WTC11 (cell line): Measurements from ENCODE around the gene TCF12.

Source experiments
- RELA ChIP-seq: sonication (generic); formaldehyde crosslinking; IDR thresholded peaks from 2 replicates; pipeline ENCODE4 v1.8.1; 2022; ENCODE audit warnings: missing genetic modification reagents, mild to moderate bottlenecking, borderline replicate concordance
- TP53 ChIP-seq: sonication (generic); formaldehyde crosslinking; IDR thresholded peaks from 2 replicates; pipeline ENCODE4 v1.8.1; 2023; ENCODE audit warnings: mild to moderate bottlenecking, missing genetic modification reagents
- TF ChIP-seq, protein P1 (sequence below): fragments of 200-600 bp; IDR thresholded peaks from 2 replicates; pipeline ENCODE4 v1.8.0; 2022; ENCODE audit warnings: antibody characterized with exemption
- TF ChIP-seq, protein P2 (sequence below): sonication (generic); formaldehyde crosslinking; IDR thresholded peaks from 2 replicates; pipeline ENCODE4 v1.8.1; 2022; ENCODE audit warnings: low read depth, missing genetic modification reagents, borderline replicate concordance
- TF ChIP-seq, protein P3 (sequence below): sonication (generic); formaldehyde crosslinking; IDR thresholded peaks from 2 replicates; pipeline ENCODE4 v1.8.1; 2023; ENCODE audit warnings: mild to moderate bottlenecking, missing genetic modification reagents
- TF ChIP-seq, protein P4 (sequence below): sonication (generic); formaldehyde crosslinking; IDR thresholded peaks from 2 replicates; pipeline ENCODE4 v1.8.1; 2022; ENCODE audit warnings: mild to moderate bottlenecking, missing genetic modification reagents, moderate library complexity, borderline replicate concordance
- TF ChIP-seq, protein P5 (sequence below): sonication (generic); formaldehyde crosslinking; conservative IDR thresholded peaks from 2 replicates; pipeline ENCODE4 v1.8.1; 2023; ENCODE audit warnings: mild to moderate bottlenecking, low read depth, missing genetic modification reagents, moderate library complexity
- TF ChIP-seq, protein P6 (sequence below): sonication (generic); formaldehyde crosslinking; IDR thresholded peaks from 2 replicates; pipeline ENCODE4 v1.8.1; 2022; ENCODE audit warnings: mild to moderate bottlenecking, moderate library complexity, missing genetic modification reagents

DNA sequence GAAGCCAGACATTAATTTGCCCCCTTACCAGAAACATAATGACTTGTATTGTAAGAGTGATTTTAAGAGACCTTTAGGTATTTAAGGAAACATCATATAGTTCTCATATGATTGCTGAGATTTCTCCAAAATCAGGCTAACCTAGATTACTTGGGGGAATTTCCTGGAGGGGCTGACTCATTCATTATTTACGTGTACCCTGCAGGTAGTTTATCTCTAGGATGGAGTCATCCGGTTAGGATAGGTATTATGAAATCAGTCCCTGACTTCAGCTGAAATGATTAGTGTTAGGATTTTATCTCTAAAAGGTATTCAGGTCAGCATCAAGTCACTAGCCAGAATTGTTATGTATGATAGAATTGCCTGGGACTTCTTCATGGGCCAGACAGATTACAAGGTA is 97.5 kb downstream of the TCF12 start:
- TF ChIP-seq TP53 (CRISPR knock-in tag) (no peak), RELA (CRISPR knock-in tag) (no peak)
- TF ChIP-seq, protein P1, sequence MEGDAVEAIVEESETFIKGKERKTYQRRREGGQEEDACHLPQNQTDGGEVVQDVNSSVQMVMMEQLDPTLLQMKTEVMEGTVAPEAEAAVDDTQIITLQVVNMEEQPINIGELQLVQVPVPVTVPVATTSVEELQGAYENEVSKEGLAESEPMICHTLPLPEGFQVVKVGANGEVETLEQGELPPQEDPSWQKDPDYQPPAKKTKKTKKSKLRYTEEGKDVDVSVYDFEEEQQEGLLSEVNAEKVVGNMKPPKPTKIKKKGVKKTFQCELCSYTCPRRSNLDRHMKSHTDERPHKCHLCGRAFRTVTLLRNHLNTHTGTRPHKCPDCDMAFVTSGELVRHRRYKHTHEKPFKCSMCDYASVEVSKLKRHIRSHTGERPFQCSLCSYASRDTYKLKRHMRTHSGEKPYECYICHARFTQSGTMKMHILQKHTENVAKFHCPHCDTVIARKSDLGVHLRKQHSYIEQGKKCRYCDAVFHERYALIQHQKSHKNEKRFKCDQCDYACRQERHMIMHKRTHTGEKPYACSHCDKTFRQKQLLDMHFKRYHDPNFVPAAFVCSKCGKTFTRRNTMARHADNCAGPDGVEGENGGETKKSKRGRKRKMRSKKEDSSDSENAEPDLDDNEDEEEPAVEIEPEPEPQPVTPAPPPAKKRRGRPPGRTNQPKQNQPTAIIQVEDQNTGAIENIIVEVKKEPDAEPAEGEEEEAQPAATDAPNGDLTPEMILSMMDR = no peak
- TF ChIP-seq, protein P2, sequence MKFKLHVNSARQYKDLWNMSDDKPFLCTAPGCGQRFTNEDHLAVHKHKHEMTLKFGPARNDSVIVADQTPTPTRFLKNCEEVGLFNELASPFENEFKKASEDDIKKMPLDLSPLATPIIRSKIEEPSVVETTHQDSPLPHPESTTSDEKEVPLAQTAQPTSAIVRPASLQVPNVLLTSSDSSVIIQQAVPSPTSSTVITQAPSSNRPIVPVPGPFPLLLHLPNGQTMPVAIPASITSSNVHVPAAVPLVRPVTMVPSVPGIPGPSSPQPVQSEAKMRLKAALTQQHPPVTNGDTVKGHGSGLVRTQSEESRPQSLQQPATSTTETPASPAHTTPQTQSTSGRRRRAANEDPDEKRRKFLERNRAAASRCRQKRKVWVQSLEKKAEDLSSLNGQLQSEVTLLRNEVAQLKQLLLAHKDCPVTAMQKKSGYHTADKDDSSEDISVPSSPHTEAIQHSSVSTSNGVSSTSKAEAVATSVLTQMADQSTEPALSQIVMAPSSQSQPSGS (CRISPR knock-in tag) = no peak
- TF ChIP-seq, protein P3, sequence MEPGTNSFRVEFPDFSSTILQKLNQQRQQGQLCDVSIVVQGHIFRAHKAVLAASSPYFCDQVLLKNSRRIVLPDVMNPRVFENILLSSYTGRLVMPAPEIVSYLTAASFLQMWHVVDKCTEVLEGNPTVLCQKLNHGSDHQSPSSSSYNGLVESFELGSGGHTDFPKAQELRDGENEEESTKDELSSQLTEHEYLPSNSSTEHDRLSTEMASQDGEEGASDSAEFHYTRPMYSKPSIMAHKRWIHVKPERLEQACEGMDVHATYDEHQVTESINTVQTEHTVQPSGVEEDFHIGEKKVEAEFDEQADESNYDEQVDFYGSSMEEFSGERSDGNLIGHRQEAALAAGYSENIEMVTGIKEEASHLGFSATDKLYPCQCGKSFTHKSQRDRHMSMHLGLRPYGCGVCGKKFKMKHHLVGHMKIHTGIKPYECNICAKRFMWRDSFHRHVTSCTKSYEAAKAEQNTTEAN = no peak
- TF ChIP-seq, protein P4, sequence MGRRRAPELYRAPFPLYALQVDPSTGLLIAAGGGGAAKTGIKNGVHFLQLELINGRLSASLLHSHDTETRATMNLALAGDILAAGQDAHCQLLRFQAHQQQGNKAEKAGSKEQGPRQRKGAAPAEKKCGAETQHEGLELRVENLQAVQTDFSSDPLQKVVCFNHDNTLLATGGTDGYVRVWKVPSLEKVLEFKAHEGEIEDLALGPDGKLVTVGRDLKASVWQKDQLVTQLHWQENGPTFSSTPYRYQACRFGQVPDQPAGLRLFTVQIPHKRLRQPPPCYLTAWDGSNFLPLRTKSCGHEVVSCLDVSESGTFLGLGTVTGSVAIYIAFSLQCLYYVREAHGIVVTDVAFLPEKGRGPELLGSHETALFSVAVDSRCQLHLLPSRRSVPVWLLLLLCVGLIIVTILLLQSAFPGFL (CRISPR knock-in tag) = no peak
- TF ChIP-seq, protein P5, sequence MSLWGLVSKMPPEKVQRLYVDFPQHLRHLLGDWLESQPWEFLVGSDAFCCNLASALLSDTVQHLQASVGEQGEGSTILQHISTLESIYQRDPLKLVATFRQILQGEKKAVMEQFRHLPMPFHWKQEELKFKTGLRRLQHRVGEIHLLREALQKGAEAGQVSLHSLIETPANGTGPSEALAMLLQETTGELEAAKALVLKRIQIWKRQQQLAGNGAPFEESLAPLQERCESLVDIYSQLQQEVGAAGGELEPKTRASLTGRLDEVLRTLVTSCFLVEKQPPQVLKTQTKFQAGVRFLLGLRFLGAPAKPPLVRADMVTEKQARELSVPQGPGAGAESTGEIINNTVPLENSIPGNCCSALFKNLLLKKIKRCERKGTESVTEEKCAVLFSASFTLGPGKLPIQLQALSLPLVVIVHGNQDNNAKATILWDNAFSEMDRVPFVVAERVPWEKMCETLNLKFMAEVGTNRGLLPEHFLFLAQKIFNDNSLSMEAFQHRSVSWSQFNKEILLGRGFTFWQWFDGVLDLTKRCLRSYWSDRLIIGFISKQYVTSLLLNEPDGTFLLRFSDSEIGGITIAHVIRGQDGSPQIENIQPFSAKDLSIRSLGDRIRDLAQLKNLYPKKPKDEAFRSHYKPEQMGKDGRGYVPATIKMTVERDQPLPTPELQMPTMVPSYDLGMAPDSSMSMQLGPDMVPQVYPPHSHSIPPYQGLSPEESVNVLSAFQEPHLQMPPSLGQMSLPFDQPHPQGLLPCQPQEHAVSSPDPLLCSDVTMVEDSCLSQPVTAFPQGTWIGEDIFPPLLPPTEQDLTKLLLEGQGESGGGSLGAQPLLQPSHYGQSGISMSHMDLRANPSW = no peak
- TF ChIP-seq, protein P6, sequence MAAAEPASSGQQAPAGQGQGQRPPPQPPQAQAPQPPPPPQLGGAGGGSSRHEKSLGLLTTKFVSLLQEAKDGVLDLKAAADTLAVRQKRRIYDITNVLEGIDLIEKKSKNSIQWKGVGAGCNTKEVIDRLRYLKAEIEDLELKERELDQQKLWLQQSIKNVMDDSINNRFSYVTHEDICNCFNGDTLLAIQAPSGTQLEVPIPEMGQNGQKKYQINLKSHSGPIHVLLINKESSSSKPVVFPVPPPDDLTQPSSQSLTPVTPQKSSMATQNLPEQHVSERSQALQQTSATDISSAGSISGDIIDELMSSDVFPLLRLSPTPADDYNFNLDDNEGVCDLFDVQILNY (CRISPR knock-in tag) = no peak
